Liver (tissue), 3 donors: ENCODE data around the gene THBS2.

Source experiments
- EGR1 ChIP-seq, 2 donors: IDR thresholded peaks; 2 replicates each; pipeline ENCODE4 v1.6.1; 2016 to 2018; ENCODE audit warnings: antibody characterized with exemption in 2 of 2, low read depth in 2 of 2
- HNF4A ChIP-seq, 2 donors: conservative IDR thresholded peaks; 2 replicates each; pipeline ENCODE4 v1.6.1; 2016; ENCODE audit warnings: antibody characterized with exemption in 2 of 2, mild to moderate bottlenecking in 2 of 2
- JUND ChIP-seq, 2 donors: IDR thresholded peaks; 2 replicates each; pipeline ENCODE4 v1.6.1; 2016; ENCODE audit warnings: antibody characterized with exemption in 2 of 2
- NR2F2 ChIP-seq: IDR thresholded peaks from 2 replicates; pipeline ENCODE4 v1.6.1; 2016; ENCODE audit warnings: antibody characterized with exemption
- RAD21 ChIP-seq, 2 donors: IDR thresholded peaks; 2 replicates each; pipeline ENCODE4 v1.6.1; 2016; ENCODE audit warnings: antibody characterized with exemption in 2 of 2, mild to moderate bottlenecking in 2 of 2
- SP1 ChIP-seq: IDR thresholded peaks from 2 replicates; pipeline ENCODE4 v1.6.1; 2018; ENCODE audit warnings: antibody characterized with exemption, mild to moderate bottlenecking
- TAF1 ChIP-seq: conservative IDR thresholded peaks from 2 replicates; pipeline ENCODE4 v1.6.1; 2016; ENCODE audit warnings: antibody characterized with exemption, mild to moderate bottlenecking
- YY1 ChIP-seq: IDR thresholded peaks from 2 replicates; pipeline ENCODE4 v1.6.1; 2016; ENCODE audit warnings: antibody characterized with exemption, mild to moderate bottlenecking
- TF ChIP-seq, protein P1 (sequence below): fragments of 150-350 bp; IDR thresholded peaks from 2 replicates; pipeline ENCODE4 v1.5.1; 2017; ENCODE audit warnings: improper control_type of control experiment, low read depth, low read length; ENCODE audit not compliant: missing input control
- TF ChIP-seq, protein P2 (sequence below): IDR thresholded peaks from 2 replicates; pipeline ENCODE4 v1.6.1; 2016; ENCODE audit warnings: antibody characterized with exemption
- TF ChIP-seq, protein P3 (sequence below): IDR thresholded peaks from 2 replicates; pipeline ENCODE4 v1.6.1; 2016; ENCODE audit warnings: antibody characterized with exemption
- donor health status: healthy.
- donor health status: healthy.

DNA sequence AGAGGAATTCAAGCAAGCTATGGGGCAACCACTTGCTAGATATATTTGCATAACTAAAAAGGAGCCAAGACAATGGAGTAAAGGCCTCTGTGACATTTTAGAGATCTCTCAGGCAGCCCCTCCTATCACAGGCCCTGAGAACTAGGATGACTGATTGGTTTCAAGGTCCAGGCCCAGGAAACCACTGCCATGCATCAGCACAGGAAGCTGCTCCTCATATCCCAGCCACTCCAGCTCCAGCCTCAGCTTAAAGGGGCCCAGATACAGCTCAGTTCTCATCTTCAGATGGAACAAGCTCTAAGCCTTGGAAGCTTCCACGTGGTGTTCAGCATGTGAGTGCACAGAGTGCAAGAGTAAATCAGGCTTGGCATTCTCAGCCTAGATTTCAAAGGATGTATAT lies 21.1 kb upstream of the THBS2 start:
- TF ChIP-seq, protein P1, sequence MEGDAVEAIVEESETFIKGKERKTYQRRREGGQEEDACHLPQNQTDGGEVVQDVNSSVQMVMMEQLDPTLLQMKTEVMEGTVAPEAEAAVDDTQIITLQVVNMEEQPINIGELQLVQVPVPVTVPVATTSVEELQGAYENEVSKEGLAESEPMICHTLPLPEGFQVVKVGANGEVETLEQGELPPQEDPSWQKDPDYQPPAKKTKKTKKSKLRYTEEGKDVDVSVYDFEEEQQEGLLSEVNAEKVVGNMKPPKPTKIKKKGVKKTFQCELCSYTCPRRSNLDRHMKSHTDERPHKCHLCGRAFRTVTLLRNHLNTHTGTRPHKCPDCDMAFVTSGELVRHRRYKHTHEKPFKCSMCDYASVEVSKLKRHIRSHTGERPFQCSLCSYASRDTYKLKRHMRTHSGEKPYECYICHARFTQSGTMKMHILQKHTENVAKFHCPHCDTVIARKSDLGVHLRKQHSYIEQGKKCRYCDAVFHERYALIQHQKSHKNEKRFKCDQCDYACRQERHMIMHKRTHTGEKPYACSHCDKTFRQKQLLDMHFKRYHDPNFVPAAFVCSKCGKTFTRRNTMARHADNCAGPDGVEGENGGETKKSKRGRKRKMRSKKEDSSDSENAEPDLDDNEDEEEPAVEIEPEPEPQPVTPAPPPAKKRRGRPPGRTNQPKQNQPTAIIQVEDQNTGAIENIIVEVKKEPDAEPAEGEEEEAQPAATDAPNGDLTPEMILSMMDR, result no peak
- TF ChIP-seq, protein P2, sequence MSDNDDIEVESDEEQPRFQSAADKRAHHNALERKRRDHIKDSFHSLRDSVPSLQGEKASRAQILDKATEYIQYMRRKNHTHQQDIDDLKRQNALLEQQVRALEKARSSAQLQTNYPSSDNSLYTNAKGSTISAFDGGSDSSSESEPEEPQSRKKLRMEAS, result no peak
- TF ChIP-seq NR2F2, result no peak
- TF ChIP-seq JUND (IDR thresholded peaks at IDR 0.05), result no peak
- TF ChIP-seq EGR1 (IDR thresholded peaks at IDR 0.05; ENCODE audit: low read depth in 2 of 2), result no peak
- no peak for TF ChIP-seq YY1
- TF ChIP-seq SP1, result no peak
- TF ChIP-seq TAF1, result no peak
- TF ChIP-seq RAD21 (IDR thresholded peaks at IDR 0.05), result no peak
- no peak for TF ChIP-seq HNF4A (conservative IDR thresholded peaks at IDR 0.05)
- TF ChIP-seq, protein P3, sequence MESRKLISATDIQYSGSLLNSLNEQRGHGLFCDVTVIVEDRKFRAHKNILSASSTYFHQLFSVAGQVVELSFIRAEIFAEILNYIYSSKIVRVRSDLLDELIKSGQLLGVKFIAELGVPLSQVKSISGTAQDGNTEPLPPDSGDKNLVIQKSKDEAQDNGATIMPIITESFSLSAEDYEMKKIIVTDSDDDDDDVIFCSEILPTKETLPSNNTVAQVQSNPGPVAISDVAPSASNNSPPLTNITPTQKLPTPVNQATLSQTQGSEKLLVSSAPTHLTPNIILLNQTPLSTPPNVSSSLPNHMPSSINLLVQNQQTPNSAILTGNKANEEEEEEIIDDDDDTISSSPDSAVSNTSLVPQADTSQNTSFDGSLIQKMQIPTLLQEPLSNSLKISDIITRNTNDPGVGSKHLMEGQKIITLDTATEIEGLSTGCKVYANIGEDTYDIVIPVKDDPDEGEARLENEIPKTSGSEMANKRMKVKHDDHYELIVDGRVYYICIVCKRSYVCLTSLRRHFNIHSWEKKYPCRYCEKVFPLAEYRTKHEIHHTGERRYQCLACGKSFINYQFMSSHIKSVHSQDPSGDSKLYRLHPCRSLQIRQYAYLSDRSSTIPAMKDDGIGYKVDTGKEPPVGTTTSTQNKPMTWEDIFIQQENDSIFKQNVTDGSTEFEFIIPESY, result no peak
